ENCODE results near the gene HCN1. TPM values are rescaled to one million over a fixed set of nuclear protein-coding genes. Genes with fewer than 3 reads are reported as not detected.
"Not testable (repeated sequence)": the region's sequence is repeated elsewhere in the genome, so short reads cannot be mapped to it uniquely, and the experiment has no call there.

The HCN1 gene
- total RNA-seq, 6 experiments from 2014 or later: not detected

DNA sequence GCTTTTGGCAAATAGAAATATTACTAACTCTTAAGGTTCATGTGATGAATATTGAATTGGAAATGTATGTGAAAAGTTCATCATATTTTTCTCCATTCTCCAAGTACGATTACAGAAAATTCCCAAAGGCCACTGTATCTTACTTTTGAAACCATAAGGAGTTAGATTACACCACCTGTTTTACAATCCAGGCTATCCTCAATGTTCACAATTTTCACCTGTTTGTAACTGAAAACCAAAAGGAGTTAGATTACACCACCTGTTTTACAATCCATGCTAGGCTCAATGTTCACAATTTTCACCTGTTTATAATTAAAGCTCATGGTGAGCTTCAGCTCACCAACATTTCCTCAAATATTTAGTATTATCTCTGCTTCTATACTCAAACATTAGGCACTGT is 188.0 kb downstream of the HCN1 start:
- no peak overlapping the region for H3K27ac Mint-ChIP-seq
- peaks cover 17% of the 10 kb centered on the region for H3K9me3 Mint-ChIP-seq
- no peak overlapping the region for H3K4me3 Mint-ChIP-seq
- H3K27me3 Mint-ChIP-seq (ENCODE audit: insufficient read depth): no peaks in the 10 kb centered on the region
- TF ChIP-seq, protein P1, sequence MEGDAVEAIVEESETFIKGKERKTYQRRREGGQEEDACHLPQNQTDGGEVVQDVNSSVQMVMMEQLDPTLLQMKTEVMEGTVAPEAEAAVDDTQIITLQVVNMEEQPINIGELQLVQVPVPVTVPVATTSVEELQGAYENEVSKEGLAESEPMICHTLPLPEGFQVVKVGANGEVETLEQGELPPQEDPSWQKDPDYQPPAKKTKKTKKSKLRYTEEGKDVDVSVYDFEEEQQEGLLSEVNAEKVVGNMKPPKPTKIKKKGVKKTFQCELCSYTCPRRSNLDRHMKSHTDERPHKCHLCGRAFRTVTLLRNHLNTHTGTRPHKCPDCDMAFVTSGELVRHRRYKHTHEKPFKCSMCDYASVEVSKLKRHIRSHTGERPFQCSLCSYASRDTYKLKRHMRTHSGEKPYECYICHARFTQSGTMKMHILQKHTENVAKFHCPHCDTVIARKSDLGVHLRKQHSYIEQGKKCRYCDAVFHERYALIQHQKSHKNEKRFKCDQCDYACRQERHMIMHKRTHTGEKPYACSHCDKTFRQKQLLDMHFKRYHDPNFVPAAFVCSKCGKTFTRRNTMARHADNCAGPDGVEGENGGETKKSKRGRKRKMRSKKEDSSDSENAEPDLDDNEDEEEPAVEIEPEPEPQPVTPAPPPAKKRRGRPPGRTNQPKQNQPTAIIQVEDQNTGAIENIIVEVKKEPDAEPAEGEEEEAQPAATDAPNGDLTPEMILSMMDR (IDR thresholded peaks at IDR 0.05): no peak
- no peaks in the 10 kb centered on the region for H3K36me3 Mint-ChIP-seq (ENCODE audit: low read depth)
- no peak for DNase-seq
- H3K4me1 Mint-ChIP-seq (ENCODE audit: low read depth): no peaks in the 10 kb centered on the region

- H3K4me3 Mint-ChIP-seq: no peak overlapping the region
- no peaks in the 10 kb centered on the region for H3K27me3 Mint-ChIP-seq (ENCODE audit: insufficient read depth)
- H3K36me3 Mint-ChIP-seq (ENCODE audit: low read depth): no peaks in the 10 kb centered on the region
- H3K4me1 Mint-ChIP-seq (ENCODE audit: low read depth): no peaks in the 10 kb centered on the region
- DNase-seq: no peak
- no peak overlapping the region for H3K27ac Mint-ChIP-seq
- TF ChIP-seq, protein P1 (IDR thresholded peaks at IDR 0.05): no peak
- H3K9me3 Mint-ChIP-seq: peaks cover 17% of the 10 kb centered on the region
Measured at GRCh38 chr5:45507178-45507577, 189.0 kb downstream of the HCN1 start.

DNA sequence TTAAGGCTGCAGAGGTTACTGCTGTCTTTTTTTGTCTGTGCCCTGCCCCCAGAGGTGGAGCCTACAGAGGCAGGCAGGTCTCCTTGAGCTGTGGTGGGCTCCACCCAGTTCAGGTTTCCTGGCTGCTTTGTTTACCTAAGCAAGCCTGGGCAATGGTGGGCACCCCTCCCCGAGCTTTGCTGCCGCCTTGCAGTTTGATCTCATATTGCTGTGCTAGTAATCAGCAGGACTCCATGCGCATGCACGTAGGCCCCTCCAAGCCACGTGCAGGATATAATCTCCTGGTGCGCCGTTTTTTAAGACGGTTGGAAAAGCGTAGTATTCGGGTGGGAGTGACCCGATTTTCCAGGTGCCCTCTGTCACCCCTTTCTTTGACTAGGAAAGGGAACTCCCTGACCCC is 197.2 kb downstream of the HCN1 start:
- peaks cover 29% of the 10 kb centered on the region for H3K9me3 Mint-ChIP-seq

DNA sequence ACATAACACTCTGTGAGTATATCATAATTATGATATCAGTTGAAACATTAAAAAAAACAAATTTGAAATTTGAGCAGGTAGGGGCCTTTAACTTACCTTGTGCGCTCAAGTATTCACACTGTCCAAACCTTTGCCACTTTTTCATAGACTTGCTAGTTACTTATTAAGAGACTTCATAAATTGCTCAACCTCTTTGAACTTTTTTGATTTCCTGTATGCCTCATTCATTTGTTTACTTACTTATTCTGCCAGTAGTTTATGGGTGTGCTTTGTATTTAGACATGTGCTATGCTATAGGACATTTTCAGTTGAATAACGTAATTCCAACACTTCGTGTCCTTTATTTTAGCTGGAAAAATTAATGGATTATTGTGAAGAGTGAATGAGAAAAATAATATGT is 204.8 kb downstream of the HCN1 start:
- Mint-ChIP-seq H3K4me1 (ENCODE audit: low read depth) (no peaks in the 10 kb centered on the region), H3K27me3 (ENCODE audit: insufficient read depth) (no peaks in the 10 kb centered on the region), H3K4me3 (no peak overlapping the region), H3K9me3 (peaks cover 10% of the 10 kb centered on the region), H3K36me3 (ENCODE audit: low read depth) (no peaks in the 10 kb centered on the region), H3K27ac (no peak overlapping the region)
- DNase-seq: no peak
- TF ChIP-seq, protein P1 (IDR thresholded peaks at IDR 0.05): no peak

More for the DNA sequence above, 197.2 kb downstream of the HCN1 start:
- not testable (repeated sequence) for H3K27me3 Mint-ChIP-seq (ENCODE audit: insufficient read depth); H3K36me3 Mint-ChIP-seq (ENCODE audit: low read depth); H3K4me3 Mint-ChIP-seq; DNase-seq; H3K27ac Mint-ChIP-seq; H3K4me1 Mint-ChIP-seq (ENCODE audit: low read depth)

- Mint-ChIP-seq H3K27me3 (ENCODE audit: insufficient read depth) (no peaks in the 10 kb centered on the region), H3K4me1 (ENCODE audit: low read depth) (no peaks in the 10 kb centered on the region), H3K4me3 (no peak overlapping the region), H3K27ac (no peak overlapping the region), H3K36me3 (ENCODE audit: low read depth) (no peaks in the 10 kb centered on the region), H3K9me3 (peaks cover 31% of the 10 kb centered on the region)
- TF ChIP-seq, protein P1 (IDR thresholded peaks at IDR 0.05): no peak
- DNase-seq: no peak
Measured at GRCh38 chr5:45484781-45485180, 211.4 kb downstream of the HCN1 start.

DNA sequence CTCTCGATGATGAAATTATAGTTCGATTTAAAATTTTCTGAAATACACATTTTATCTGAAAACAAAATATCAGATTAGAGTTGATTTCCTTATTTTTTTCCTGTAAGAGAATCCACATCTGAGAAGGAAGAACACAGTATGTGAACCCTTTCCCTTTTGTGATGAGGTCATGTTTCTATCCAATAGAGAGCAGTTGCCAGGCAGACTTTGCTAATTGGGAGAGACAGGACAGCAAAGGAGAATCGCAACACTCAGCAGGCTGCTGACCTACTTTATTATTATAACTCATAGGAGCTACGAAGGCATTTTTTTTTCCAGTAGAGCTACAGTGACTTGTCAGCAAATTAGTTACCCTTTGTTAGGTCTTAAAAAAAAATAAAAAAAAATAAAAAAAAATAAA is 242.1 kb downstream of the HCN1 start:
- no peaks in the 10 kb centered on the region for H3K4me1 Mint-ChIP-seq (ENCODE audit: low read depth)
- H3K9me3 Mint-ChIP-seq: peaks cover 10% of the 10 kb centered on the region; the same call in 1 of the 2 replicates
- TF ChIP-seq, protein P1 (IDR thresholded peaks at IDR 0.05): no peak
- no peaks in the 10 kb centered on the region for H3K36me3 Mint-ChIP-seq (ENCODE audit: low read depth)
- no peak for DNase-seq
- H3K27ac Mint-ChIP-seq: no peak overlapping the region
- no peaks in the 10 kb centered on the region for H3K27me3 Mint-ChIP-seq (ENCODE audit: insufficient read depth)
- no peak overlapping the region for H3K4me3 Mint-ChIP-seq

GRCh38 chr5:45444856-45445255 is 251.3 kb downstream of the HCN1 start:
- H3K27ac Mint-ChIP-seq; H3K36me3 Mint-ChIP-seq (ENCODE audit: low read depth); DNase-seq; H3K4me3 Mint-ChIP-seq; H3K9me3 Mint-ChIP-seq; H3K27me3 Mint-ChIP-seq (ENCODE audit: insufficient read depth); H3K4me1 Mint-ChIP-seq (ENCODE audit: low read depth): not testable (repeated sequence)
